ENCODE measurements around the gene DVL2.

The DVL2 gene

DNA sequence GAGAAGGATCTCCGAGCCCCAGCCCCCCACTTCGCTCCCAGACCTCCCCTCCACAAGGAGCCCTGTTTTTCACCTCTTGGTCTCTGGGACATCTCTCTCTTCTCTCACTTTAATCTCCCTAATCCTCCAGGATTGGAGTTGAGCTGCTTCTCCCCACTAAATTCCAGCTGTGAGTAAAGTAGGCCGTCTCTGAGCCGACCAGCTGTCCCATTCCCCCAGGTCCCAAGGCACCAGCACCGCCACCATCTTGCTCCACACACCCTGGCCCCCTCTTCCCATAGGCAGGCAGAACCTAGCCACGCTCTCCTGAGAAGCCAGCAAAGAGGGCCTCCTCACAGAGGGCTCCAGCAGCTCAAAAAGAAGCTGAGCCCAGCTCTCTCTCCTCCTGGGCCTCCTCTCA lies 15.6 kb downstream of the DVL2 start:
- no peak overlapping the region for H3K4me3 ChIP-seq (ENCODE audit: low read depth, low read length)
- no peak for DNase-seq (ENCODE audit: low read depth)
- TF ChIP-seq, protein P1, sequence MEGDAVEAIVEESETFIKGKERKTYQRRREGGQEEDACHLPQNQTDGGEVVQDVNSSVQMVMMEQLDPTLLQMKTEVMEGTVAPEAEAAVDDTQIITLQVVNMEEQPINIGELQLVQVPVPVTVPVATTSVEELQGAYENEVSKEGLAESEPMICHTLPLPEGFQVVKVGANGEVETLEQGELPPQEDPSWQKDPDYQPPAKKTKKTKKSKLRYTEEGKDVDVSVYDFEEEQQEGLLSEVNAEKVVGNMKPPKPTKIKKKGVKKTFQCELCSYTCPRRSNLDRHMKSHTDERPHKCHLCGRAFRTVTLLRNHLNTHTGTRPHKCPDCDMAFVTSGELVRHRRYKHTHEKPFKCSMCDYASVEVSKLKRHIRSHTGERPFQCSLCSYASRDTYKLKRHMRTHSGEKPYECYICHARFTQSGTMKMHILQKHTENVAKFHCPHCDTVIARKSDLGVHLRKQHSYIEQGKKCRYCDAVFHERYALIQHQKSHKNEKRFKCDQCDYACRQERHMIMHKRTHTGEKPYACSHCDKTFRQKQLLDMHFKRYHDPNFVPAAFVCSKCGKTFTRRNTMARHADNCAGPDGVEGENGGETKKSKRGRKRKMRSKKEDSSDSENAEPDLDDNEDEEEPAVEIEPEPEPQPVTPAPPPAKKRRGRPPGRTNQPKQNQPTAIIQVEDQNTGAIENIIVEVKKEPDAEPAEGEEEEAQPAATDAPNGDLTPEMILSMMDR (IDR thresholded peaks at IDR 0.05; ENCODE audit: insufficient read depth, low read depth, low read length, missing control alignments): no peak

DNA sequence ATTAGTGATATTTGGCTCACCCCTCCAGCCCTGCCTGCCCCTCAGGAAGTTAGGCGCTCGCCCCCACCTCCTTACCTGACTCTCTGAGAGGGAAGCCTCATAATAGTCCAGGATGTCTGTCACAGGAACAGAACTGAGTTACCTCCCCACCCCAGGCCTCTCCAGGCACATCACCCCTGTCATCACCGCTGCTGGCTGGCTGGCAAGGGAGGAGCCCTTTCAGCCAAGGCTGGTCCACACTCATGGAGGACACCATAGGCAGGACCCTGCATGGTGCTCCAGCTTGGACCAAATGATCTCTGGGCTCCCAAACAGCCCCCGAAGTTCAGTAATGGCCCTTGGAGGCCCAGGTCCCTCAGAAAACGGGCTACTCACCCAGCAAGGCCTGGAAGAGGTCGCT lies 16.2 kb downstream of the DVL2 start:
- TF ChIP-seq, protein P1 (IDR thresholded peaks at IDR 0.05; ENCODE audit: insufficient read depth, low read depth, low read length, missing control alignments): no peak
- H3K4me3 ChIP-seq (ENCODE audit: low read depth, low read length): no peak overlapping the region
- no peak for DNase-seq (ENCODE audit: low read depth)

DNA sequence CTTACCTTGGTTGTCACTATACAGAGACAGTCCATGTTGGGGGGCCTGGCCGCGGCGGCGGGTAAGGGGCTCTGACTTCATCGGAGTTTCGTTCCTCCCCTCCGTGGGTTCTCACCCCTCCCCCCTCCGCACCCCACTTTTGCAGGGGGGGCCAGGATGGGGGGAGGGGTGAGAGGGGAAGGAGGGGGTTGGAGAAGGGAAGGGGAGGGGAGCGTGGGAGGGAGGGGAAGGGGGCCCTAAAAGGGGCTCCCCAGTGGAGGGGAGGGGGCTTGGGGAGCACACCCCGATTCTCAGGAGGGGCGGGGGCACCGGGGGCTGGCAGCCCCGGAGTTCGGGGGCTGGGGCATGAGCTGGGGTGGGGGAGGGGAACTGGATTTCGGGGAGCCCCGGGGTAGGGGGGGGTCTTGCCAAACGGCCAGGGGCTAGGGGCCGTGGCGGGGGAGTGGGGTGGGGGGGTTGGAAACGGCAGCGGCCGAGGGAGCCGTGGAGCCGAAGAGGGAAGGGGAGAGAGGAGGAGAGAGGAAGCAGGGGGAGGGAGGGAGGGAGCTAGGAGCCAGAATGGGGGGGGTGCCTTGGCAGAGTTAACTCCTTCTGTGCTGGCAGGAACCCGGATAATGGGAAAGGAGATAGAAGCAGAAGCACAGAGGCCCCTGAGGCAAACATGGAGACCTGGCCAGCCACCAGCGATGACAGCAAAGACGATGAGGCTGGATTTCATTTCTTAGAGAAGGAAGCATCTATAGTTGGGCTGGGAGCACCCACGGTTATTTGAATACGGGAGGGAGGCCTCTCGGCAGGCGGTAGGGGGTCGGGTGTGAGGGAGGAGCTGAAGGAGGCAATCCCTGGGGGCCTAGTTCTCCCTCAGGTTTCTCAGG lies 17.0 kb downstream of the DVL2 start:
- no peak overlapping the region for H3K4me3 ChIP-seq (ENCODE audit: low read depth, low read length)
- DNase-seq (ENCODE audit: low read depth): no peak
- TF ChIP-seq, protein P1 (IDR thresholded peaks at IDR 0.05; ENCODE audit: insufficient read depth, low read depth, low read length, missing control alignments): no peak

DNA sequence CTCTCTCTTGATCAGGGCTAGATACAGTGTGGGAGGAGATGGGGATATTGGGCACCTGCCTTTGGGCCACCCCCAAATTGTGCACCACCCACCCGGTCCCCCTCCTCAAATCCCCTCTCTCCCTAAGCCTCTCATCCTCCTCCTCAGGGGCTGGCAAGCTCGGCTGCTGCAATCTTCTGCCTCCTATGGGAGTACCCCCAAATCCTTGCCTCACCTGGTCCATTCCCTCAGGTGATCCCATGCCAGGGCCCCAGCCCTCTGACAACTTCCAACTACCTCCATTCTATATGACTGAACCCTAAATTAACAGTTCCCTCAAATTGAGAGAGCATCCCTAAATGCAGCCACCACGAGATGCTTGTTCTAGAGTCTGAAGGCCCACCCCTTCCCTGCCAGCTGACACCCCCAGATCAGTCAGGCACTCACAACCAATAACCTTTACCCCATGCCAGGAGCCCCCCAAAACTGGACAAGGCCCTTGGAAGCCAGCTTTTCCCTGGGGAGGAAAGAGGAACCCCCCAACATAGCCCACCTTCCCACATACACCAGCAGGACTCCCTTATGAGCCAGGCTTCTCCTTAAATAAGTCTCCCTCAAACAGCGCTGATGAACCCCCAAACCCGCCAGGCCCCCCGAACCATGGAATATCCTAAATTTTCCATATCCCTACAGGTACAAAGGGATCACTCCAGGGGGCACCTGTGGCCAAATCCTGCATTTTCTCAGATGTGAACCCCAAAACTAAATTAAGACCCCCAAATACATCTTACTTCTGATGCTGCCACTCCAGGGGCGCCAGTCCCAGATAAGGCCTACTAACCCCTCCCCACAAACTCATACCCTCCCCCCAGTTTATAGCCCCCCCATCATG lies 17.8 kb downstream of the DVL2 start:
- H3K4me3 ChIP-seq (ENCODE audit: low read depth, low read length): no peak overlapping the region
- no peak for DNase-seq (ENCODE audit: low read depth)
- TF ChIP-seq, protein P1 (IDR thresholded peaks at IDR 0.05; ENCODE audit: insufficient read depth, low read depth, low read length, missing control alignments): no peak

DNA sequence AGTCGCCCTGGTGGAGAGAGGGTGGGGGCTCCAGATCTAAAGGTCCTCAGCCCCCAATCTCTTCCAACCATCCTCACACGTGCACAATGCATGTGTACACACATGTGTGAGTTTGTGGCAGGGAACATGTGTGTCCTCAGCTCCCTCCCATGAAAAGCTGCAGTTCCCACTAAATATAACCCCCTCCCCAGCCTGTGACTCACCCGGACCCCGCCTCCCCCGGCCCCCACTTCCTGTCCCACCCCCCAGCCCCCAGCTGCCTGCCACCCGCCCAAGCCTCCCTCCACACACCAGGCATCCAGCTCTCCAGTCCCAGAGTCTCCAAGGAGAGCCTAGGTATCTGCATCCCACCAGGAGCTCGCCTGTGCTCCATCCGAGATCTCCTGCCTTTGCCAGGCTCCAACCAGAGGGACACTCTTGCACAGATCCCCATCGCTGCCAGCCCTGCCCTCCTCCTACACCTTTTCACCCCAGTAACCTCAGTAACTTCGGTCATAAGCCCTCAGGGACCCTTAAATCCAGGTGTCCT lies 18.6 kb downstream of the DVL2 start:
- DNase-seq (ENCODE audit: low read depth): no peak
- no peak overlapping the region for H3K4me3 ChIP-seq (ENCODE audit: low read depth, low read length)
- TF ChIP-seq, protein P1 (IDR thresholded peaks at IDR 0.05; ENCODE audit: insufficient read depth, low read depth, low read length, missing control alignments): no peak

DNA sequence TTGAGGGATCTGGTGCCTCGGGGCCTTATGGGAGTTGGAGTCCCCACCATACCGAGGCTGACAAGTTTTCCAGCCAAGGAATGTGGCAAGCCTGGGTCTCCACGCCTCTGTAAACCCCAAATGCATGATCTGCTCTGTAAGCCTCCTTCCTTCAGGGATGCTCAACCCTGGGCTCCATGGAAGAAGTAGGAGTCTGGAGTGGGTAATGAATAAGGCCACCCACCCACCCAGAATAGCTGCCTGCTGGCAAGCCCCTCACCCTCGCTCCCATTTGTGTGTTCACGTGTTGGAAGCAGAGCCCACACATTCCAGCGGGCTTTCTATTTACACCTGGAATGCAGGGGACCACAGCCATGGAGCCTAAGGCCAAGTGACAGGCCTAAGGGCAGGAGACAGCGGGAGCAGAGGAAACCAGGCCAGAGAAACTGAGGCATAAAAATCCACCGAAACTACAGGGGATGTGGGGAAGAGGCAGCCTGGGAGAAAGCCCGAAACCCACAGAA lies 19.1 kb downstream of the DVL2 start:
- DNase-seq (ENCODE audit: low read depth): no peak
- no peak overlapping the region for H3K4me3 ChIP-seq (ENCODE audit: low read depth, low read length)
- TF ChIP-seq, protein P1 (IDR thresholded peaks at IDR 0.05; ENCODE audit: insufficient read depth, low read depth, low read length, missing control alignments): no peak
